Left renal pelvis (tissue), 4 donors: Measurements from ENCODE around the gene GNAI3. TPM values are rescaled to one million over a fixed set of nuclear protein-coding genes. Genes with fewer than 3 reads are reported as not detected.

ENCODE experiments used
- DNase-seq, 4 donors: peaks; one replicate each; pipeline ENCODE4 v3.0.0-alpha.2; 2013; ENCODE audit warnings: low read depth in 4 of 4, low spot score in 3 of 4
- polyA plus RNA-seq, 4 donors: library from polyadenylated mRNA; unstranded; fragments of 120-200 nt; gene quantifications; one replicate each; pipeline ENCODE4 v1.2.1, GENCODE V29; 2013; ENCODE audit not compliant: insufficient read length in 4 of 4

GNAI3 gene
- polyA plus RNA-seq = 10 to 100 TPM; 10.9 to 15.4 (median 12.7) TPM

DNA sequence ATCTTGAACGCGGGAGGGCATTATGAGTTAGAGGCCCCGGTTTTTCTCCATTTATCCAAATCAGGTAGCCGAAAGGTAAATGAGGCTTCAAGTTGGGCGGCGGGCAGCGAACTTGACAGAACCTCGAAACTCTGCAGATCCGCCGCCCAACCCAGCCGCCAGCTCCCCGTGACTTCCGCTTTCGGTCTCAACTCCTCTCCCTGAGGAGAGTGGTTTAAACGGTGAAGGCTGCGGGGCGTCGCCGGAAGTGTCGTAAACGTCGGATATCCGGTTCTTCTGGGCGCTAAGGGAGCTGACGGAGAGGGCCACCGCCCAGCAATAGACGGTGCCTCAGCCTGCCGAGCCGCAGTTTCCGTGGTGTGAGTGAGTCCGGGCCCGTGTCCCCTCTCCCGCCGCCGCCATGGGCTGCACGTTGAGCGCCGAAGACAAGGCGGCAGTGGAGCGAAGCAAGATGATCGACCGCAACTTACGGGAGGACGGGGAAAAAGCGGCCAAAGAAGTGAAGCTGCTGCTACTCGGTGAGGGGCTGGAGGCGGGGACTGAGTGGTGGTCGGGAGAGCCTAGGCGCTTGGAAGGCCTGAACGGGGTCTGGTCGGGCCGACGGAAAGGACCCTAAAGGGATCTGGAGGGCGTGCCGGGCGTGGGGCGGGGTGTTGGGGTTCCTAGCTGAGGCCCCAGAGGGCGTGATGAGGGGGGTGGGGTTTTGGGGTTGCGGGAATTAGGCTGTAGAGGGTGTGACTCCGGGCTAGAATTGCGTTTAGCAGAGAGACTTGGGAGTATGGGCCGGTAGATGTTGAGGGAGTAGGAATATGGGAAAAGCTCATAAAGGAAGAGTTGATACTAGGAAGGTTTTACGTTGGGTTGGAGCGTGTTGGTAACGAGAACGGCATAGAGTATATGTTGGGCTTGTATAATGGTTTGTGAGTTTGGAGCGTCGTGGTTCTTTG, at the start of gene GNAI3:
Gene GNAI3, plus strand, starts transcription at position 295 of the 947 bp plus-strand sequence. Its CDS starts 106 bp downstream, at position 401.
- peak; percentile 87 to 92 (median 90) for DNase-seq

DNA sequence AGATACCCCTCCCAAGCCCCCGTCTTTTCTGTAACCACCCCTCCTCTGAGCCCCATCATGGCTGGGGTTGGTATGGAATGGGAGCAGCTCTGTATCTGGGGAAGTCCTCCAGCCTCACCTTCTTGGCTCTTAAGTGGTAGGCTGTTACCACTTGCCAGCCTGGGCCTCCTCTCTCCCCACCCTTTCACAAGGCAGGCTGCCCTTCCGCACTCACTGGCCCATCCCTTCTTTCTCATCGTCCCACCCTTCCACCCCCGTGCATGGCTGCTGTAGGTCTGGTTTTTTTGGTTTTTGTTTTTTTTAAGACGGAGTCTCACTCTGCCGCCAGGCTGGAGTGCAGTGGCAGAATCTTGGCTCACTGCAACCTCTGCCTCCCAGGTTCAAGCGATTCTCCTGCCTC, 49.3 kb upstream of the GNAI3 start:
- DNase-seq = no peak

DNA sequence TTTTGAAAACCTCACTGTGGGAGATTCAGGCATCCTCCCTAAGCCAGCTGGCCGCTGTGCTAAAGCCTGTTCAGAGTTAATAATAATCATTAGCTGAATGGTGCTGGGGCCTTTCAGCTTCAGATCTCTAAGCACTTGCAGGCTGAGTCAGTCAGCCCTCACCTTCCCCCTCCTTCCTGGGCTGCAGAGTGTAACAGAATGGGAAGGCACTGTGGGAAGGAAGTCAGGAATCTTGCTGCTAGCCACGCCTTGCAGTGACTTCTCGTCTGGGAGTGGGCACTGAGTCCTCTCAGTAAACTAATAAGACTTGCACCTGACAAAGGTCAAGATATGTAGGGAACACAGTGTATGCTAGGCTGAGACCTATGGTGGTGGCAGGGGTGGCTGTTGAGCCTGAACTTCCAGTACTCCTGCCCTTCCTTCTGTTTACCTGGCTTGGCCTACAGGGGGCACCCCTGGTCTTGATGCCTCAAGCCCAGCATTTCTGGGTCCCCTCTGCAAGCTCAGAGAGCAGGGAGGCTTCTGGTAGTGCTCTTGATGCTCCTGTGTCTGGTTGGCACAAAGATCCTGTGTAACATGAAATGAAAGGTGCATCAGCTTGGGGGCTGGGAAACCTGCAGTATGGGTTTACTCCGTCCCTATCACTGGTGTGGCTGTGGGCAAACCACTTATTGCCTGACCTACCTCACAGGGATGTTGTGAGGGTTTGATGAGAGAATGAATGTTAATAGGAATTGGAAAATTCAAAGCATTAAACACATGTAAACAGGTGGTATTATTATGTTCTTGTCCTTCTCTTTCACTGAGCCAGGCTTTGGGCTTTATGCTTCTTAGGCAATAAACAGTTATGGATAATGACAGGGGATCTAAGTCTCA, 48.5 kb upstream of the GNAI3 start:
- no peak for DNase-seq

DNA sequence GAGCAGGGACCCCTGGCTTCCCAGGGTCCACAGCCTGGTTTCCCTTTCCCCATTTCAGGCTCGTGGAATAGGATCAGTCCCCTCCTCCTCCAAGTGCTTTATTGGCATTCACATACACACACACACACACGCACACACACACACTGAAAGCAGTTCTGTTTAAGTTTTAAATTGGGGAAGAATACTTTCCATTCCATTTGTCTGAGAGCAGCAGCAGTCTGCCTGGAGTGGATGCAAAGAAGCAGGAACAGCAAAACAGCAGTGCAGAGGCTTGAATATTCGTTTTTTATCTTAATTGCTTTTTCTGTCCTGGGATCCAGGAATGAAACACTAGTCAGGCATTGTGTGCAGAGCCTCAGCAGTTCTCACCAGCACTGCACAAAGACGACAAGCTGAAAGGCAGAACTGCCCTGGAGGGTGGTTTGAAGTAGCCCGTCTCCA, 47.5 kb upstream of the GNAI3 start:
- no peak for DNase-seq

DNA sequence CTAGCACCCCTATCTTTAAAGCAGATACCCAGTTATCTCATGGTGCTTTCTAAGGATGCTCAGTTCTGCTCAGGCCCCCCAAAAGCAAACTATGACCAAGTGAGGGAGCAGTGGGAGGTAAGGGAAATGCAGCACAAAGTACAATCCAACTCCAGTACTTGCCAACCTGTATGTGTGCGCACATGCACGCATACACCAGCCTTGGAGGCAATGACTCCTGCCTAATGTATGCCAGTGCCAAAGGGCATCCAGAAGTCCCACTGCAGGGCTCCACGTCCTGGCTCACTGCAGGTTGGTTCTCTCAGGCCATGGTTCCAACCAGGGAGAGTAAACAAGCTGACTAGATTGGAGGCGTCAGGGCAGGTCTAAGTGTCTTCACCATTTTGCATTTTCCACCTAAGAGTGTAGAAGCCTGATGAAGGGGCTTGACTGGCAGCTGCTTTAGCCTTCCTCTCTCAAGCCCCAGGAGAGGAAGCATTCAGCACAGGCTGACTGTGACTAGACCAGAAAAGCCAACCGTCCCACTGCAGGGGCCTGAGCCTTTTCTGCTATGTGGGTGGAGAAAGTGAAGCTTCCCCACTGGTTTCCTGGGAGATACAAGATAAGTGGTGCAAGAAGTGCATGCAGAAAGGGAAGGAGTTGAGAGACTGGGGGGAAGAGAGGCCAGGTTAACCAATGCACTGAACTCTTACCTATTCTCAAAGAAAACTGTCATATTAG, 46.6 kb upstream of the GNAI3 start:
- DNase-seq = no peak

DNA sequence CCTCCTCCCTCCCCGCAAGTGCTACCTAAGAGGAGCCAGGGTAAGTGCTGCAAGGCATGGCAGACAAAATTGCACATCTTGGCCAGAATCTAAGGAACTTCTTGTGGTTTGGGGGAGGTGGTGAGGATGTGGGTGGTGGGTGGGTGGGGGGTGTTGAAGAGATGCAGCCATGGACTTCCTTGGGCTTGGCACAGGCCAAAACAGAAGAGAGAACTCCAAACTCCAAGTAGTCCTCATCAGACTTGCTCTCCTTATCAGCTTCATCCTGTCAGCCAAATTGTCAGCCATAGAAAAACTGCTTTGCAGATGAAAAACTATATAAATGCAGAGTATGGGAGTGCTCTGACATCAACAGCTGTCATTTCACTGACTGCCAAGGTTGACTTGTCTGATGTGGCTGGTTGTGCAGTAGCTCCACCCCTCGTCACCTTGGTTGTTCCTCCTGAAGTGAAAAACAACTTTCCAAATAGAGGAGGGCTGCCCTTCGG, 46.0 kb upstream of the GNAI3 start:
- no peak for DNase-seq

DNA sequence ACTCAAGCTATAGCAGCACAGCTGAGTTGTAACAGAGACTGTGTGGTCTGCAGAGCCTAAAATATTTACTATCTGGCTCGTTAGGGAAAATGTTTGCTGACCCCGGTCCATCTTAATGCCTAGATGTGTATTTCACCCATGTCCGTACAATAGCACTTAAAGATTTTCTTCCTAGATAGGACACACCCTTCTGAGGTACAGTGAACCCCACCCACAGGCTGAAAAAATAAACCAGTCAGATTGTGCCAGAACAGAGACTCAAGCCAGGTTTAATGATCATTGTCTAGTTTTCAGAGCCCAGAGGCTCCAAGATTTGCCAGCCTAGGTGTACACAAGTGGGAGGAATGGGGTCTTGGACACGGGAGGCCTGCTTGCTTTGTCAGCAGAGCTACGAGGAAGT, 44.5 kb upstream of the GNAI3 start:
- DNase-seq = no peak

DNA sequence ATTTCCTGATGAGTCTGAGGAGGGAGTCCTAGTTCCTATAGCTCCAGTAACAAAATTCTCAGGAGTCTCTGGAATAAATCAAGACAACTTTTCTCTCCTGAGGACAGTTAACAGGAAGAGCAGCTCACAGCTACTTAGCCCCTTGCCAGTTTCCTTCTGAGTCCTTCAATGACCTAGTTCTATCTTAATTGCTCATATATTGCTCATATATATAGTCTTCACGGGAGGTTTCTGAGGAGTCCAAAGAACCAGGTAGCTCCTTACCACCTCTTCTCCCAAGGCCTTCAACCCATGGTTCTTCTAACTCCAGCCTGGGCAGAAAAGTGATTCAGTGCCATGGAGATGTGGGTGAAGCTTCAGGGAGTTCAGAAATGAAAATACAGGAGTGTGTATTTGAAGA, 43.4 kb upstream of the GNAI3 start:
- no peak for DNase-seq

DNA sequence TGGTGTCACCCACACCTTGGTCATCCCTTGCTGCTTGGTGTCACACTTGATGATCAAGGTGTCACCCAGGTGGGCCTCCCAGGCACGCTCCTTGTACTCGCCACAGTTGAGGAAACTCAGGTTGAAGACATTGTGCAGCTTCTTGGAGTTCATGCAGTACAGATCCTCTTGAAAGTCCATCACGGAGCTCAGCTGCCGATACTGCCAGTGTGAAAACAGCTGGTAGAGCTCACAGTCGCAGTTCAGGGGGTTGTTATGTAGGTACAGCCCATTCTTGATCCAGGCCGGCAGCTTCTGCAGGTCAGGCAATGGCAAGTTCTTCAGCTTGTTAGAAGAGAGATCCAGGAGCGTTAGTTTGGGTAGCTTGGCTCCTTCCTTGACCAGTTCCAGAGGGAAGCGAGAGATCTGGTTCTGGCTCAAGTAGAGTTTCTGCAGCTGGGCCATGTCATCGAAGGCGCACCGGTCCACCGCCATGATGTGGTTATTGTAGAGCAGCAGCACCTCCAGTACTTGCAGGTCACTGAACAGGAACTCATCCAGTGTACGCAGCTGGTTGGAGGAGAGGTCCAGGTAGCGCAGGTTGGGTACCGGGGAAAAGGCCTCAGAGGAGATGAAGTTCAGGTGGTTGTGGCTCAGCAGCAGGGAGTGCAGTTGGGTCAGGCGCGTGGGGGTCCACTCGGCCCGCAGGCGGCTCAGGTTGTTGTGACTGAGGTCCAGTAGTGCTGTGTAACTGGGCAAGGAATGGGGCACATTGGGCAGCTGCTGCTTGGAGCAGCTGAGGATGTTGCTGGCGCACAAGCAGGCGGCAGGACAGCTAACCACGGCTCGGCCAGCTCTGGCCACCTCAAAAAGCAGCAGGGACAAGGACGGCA, 40.2 kb upstream of the GNAI3 start:
- no peak for DNase-seq

DNA sequence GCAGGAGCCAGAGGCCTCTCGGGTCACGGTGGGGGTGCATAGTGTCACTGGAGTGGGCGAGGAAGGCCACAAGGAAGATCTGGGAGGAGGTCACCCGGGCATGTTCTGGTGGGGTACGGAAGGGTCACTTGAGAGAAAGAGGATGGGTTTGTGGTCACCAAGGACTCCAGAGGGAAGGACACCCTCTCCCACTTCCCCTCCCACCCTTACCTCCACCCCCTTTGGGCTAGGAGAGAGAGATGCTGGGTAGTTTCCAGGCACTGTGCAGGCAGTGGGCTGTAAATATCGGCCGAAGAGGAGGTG, 39.6 kb upstream of the GNAI3 start:
- DNase-seq = no peak

DNA sequence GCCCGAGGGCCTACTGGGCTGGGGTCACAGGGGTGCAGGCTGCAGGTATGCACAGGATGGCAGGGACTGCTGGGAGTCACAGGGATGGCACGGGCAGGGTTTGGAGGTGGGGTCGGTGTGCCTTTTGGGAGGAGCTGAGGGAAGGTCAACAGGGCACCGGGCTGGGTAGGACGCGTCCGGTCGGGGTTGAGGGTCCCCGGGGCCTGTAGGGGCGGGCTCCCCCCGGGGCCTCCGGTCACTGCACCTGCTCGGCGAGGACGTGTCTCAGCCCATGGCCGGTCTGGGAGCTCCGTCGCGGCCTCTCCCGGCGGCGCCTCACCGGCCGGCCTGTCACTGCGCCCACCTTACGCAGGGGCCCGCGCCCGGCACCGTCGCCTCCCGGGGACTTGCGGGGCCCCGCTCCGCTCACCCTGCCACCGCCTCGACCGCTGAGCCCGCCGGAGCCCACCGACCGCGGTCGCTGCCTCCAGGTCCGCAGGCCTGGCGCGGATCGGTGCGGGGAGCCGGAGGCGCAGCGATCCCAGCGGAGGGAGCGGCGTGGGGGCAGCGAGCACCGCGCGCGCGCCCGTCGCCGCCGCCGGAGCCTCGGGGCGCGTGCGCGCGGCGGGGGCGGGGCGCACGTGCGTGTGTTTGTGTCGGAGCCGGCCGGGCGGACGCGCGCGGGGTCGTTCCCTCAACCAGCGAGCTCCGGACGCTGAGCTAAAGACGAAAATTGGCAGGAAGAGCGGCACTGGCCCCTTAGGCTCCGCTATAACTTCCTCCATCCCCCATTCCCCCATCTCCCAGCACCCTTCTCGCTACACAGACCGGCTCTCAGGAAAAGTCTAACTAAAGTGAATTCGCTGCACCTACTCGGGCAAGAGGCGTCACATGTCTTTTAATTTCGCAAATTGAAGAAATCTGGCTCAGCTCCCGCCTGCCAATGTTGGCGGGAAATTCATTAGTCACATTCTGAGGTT, 39.0 kb upstream of the GNAI3 start, which contains the start of gene AMIGO1:
Gene AMIGO1, minus strand, starts transcription at position 552 of the 959 bp plus-strand sequence. CDS start 815 bp downstream, outside the sequence.
- no peak for DNase-seq

DNA sequence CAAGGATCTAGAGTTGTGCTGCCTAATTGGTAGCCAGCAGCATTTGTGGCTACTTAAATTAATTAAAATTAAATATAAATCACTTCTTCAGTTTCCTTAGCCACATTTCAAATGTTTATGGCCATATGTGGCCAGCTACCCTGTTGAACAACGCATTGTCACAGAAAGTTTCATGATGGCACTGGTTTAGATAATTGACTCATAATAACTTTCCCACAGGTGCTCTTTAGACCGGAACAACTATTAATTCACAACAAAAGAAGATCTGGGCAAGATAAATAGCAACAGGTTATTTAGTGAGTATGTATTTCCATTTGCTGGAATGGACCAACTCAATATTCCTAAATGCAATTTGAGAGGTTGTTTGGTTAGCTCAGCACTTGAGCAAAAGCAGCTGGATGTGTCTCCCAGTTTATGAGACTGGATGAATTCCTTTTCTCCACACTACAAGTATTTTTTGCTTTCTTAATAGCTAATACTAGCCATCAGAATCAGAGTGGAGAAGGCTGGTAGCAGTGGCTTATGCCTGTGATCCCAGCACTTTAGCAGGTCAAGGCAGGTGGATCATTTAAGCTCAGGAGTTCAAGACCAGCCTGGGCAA, 35.2 kb upstream of the GNAI3 start:
- DNase-seq = no peak

DNA sequence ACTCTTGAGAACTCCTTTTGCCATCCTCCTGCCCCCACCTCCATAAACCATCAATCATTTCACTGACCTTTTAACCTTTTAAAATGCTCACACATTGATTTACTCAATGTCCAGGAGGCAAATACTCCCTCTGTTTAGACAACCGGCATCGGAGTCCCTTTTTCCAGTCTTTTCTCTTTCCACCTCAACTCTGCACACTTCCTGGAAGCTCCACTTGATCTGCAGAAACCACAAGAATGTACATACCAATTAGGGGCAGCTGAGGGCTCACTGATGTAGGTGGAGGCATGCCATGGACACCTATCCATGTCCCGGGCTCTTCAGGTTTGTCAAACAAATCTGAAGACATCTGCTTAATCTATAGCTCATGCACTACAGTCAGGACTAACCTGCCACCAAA, 33.6 kb upstream of the GNAI3 start:
- no peak for DNase-seq

DNA sequence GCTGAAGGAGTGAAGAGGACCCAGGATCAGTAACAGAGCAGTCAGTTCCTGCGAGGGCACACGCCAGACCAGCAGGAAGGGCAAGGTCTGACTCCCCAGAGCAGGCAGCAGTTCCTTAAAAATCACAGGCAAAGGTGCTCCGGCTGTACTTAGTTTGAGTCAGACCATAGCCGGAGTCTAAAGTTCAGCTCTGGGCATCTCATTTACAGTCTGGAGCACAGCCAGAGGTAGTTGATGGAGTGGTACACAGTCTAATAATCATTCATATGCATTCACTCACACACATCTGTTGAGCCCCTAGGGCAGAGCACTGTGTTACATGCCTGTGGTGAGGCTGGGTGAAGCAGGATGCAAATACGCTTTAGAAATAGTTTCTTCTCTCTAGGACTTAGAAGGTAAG, 31.5 kb upstream of the GNAI3 start:
- no peak for DNase-seq

DNA sequence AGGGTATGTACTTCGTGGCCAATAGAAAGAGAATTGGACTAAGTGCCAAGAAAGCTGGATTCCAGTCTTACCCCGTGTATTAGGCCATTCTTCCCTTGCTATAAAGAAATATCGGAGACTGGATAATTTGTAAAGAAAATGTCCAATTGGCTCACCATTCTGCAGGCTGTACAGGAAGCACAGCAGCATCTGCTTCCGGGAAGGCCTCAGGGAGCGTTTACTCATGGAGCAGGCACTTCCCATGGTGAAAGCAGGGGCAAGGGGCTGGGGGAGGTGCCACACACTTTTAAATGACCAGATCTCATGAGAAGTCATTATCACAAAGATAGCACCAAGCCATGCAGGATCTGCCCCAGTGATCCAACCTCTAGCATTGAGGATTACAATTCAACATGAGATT, 31.1 kb upstream of the GNAI3 start:
- DNase-seq = no peak

DNA sequence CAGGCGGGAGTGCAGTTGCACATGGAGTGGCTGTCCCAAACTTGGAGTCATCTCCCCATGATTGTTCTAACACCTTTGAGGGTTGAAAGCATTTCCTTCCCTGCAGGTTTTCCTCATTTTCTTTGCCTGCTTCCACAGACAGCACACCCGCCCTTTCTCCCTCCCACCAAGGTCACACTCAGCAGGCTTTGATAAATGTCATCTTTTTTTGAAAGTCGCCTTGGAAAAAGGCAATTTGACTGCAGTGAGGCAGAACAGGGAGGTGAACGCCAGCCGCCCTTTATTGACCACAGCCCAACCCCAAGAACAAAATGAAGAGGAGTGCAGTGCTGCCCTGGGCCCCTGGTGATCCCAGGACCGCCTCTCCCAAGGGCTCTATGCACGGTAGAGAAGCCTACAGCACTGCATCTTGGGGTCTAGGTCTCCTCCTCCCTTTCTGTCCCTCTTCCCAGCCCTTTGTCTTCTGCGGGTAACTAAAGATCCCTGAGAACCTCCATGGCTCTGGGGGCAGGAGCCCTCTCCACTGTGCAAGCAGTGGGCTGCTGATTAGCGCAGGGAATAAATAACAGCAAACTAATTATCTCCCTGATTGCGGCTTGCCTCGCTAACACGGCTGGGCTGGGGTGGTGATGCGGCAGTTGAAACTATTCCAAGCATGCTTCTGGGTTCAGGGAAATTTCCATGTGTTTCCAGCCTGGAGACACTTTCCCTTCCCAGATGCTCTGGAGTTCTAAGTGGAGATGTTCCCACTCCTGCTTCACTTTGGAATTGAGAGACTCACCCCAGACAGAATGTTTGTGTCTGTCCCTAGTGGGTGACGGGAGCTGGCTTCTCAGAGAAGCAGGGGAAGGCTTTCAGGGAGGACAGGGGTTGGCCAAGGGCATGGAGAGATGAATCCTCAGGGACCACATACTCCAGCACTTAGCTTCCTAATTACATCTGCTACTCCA, 27.1 kb upstream of the GNAI3 start:
- DNase-seq = no peak

DNA sequence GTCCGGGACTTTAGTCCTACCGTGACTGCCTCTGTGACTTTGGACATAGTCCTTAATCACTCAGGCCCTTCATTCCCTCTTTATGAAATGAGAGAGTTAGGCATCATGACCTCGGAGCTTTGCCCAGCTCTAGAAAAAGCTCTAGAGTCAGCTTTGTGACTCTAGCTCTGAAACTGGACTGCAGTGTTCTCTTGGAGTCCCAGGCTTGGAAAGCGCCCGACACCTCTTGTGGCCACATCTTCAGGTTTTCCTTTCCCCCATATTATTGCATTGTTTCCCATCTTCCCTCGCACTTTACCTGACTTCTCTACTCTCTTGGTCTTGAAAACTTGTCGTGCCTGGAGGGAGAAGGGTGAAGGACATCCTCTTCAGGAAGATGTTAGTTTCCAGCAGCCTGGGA, 26.4 kb upstream of the GNAI3 start:
- no peak for DNase-seq
